AG04450 (cell line): ENCODE results near the gene UBAP2L. TPM values are rescaled to one million over a fixed set of nuclear protein-coding genes. Genes with fewer than 3 reads are reported as not detected.

ENCODE experiments used
- CTCF ChIA-PET: fragments of 300-600, 350-600 bp; formaldehyde crosslinking; extraction: SDS; loops from one replicate; lab custom pipeline; 2022; ENCODE audit warnings: antibody characterized with exemption, inconsistent platforms; lab: Charles Lee
- POLR2A ChIA-PET: fragments of 350-600 bp; formaldehyde crosslinking; extraction: SDS; loops from one replicate; lab custom pipeline; 2021; ENCODE audit warnings: antibody characterized with exemption, inconsistent platforms; lab: Yijun Ruan, JAX
- DNase-seq: peaks from one replicate; pipeline ENCODE4 v3.0.0-alpha.2; 2011; ENCODE audit warnings: low read depth, low spot score
- H3K27ac ChIP-seq: one replicate; pipeline ENCODE4 v1.5.1; 2012; ENCODE audit warnings: low read depth, low read length, control low read depth
- H3K27me3 ChIP-seq: one replicate; pipeline ENCODE4 v1.6.0; 2012; ENCODE audit warnings: low read length; ENCODE audit not compliant: control insufficient read depth, insufficient read depth
- H3K4me3 ChIP-seq: 2 replicates; pipeline ENCODE4 v1.5.1; 2011; ENCODE audit warnings: mild to moderate bottlenecking, low read depth, low read length, control low read depth
- H3K9me3 ChIP-seq: 2 replicates; pipeline ENCODE4 v1.5.1; 2012; ENCODE audit warnings: low read length; ENCODE audit not compliant: control insufficient read depth, insufficient read depth
- CTCF ChIP-seq: IDR thresholded peaks from 2 replicates; pipeline ENCODE4 v1.5.1; 2011; ENCODE audit warnings: low read depth, low read length, control low read depth, inconsistent platforms
- polyA plus RNA-seq: library from polyadenylated mRNA; depleted of rRNA; stranded (reverse); fragments of >200 nt; gene quantifications from 2 replicates; pipeline ENCODE4 v1.2.3, GENCODE V29; 2011

The UBAP2L gene
- polyA plus RNA-seq, 1 experiment: 173 TPM

GRCh38 chr1:154178013-154178412 lies 42.7 kb upstream of the UBAP2L start:
- Histone ChIP-seq H3K4me3 (no peak overlapping the region), H3K9me3 (peaks cover 3% of the 10 kb centered on the region; the same call in 1 of the 2 replicates), H3K27ac (no peak overlapping the region), H3K27me3 (no peaks in the 10 kb centered on the region)
- ChIA-PET POLR2A (interaction anchor here (0.5 to 1.4 kb wide), 2 partner anchors 188 to 191 kb away, joined by 4 to 5 read pairs; partner anchors contain the start of gene RPS27), CTCF (interaction anchor here (1.4 kb wide), 1 partner anchor 32 kb away, joined by 3 read pairs; no protein-coding TSS in a partner anchor)
- DNase-seq: no peak
- no peak for TF ChIP-seq CTCF

- Histone ChIP-seq H3K4me3 (0 out of 2 replicates have a peak overlapping the region, but pooled peaks have one; percentile 4), H3K9me3 (peaks cover 3% of the 10 kb centered on the region; the same call in 1 of the 2 replicates), H3K27ac (no peak overlapping the region), H3K27me3 (no peaks in the 10 kb centered on the region)
- ChIA-PET POLR2A (no interaction called here), CTCF (interaction anchor here (1.4 kb wide), 1 partner anchor 34 kb away, joined by 3 read pairs; no protein-coding TSS in a partner anchor)
- no peak for DNase-seq
- TF ChIP-seq CTCF: no peak
Measured at GRCh38 chr1:154178911-154179811, 41.6 kb upstream of the UBAP2L start.

- CTCF ChIA-PET: interaction anchor here (0.9 kb wide), 1 partner anchor 91 kb away, joined by 3 read pairs; no protein-coding TSS in a partner anchor
Measured at GRCh38 chr1:154179946-154180687, 40.6 kb upstream of the UBAP2L start.

GRCh38 chr1:154181944-154182343 lies 38.8 kb upstream of the UBAP2L start:
- ChIA-PET CTCF (interaction anchor here (0.6 kb wide), 1 partner anchor 505 kb away, joined by 4 read pairs; no protein-coding TSS in a partner anchor), POLR2A (interaction anchor here (0.7 to 1.6 kb wide), 5 partner anchors 11 to 192 kb away, joined by 3 to 11 read pairs (median 4); partner anchors contain the start of genes NUP210L and RPS27)
- peak overlapping the region; percentile 84 for H3K27ac ChIP-seq
- no peak for TF ChIP-seq CTCF
- H3K4me3 ChIP-seq: peak overlapping the region; percentile 99
- no peaks in the 10 kb centered on the region for H3K27me3 ChIP-seq
- H3K9me3 ChIP-seq: peaks cover 3% of the 10 kb centered on the region; the same call in 1 of the 2 replicates
- DNase-seq: no peak

More at GRCh38 chr1:154179946-154180687, 40.6 kb upstream of the UBAP2L start:
- Histone ChIP-seq H3K27ac (peak overlapping the region; percentile 1), H3K4me3 (peak overlapping the region; percentile 32), H3K27me3 (no peaks in the 10 kb centered on the region), H3K9me3 (peaks cover 3% of the 10 kb centered on the region; the same call in 1 of the 2 replicates)
- TF ChIP-seq CTCF: no peak
- DNase-seq: no peak
- POLR2A ChIA-PET: no interaction called here
